Lower leg skin (tissue), 3 donors: Measurements from ENCODE around the gene TP53I13.

Source experiments
- CTCF ChIP-seq, 3 donors: fragments of 450-650 bp; IDR thresholded peaks; one replicate each; pipeline ENCODE4 v1.5.1; 2016; ENCODE audit warnings: antibody characterized with exemption in 3 of 3, mild to moderate bottlenecking in 3 of 3, moderate library complexity in 2 of 3
- POLR2A ChIP-seq, 2 donors: fragments of 450-650 bp; IDR thresholded peaks; one replicate each; pipeline ENCODE4 v1.6.1; 2016 to 2017; ENCODE audit warnings: antibody characterized with exemption in 2 of 2, mild to moderate bottlenecking in 1 of 2, moderate library complexity in 1 of 2

DNA sequence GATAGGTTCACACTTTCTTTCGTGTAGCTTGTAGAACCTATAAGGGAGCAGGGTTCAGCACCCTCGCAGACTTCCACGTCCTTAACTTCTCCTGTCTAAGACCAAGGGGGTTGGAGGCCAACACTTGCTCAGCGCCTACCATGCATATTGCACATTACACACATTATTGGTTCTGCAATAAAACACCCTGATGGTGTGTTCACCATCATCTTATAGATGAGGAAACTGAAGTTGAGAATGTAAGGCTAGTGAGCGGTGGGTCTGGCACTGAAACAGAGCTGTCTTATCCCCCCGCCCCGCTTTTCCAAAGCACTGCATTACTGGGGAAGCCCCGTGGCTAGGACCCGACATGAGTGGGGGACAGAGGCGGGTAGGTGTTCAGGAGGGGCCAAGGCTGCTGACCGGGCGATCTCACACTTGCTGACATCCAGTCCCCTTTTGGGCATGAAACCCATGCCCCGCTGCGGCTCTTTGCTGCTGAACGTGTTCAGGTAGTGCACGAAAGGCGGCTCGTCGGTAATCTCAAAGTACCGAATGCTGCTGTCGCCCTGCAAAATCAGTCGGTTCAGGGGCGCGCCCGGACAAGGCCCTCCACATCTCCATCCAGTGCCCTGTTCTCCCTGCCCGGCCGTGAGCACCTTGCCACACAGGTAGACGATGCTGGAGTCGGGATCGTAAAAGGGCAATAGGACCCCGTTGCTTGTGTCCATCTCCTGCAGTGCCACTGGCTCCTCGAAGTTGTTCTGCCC, 48.0 kb downstream of the TP53I13 start:
- no peak for TF ChIP-seq CTCF (IDR thresholded peaks at IDR 0.05)
- no peak for TF ChIP-seq POLR2A (IDR thresholded peaks at IDR 0.05)
